Panc1 (cell line): ENCODE data around the gene RAPGEF1.

Experiments used
- POLR2AphosphoS5 ChIP-seq: IDR thresholded peaks from 2 replicates; pipeline ENCODE4 v1.6.1; 2012; ENCODE audit warnings: mild to moderate bottlenecking, low read depth, low read length, moderate library complexity
- SIN3A ChIP-seq: IDR thresholded peaks from 2 replicates; pipeline ENCODE4 v1.6.1; 2012; ENCODE audit warnings: low read depth, mild to moderate bottlenecking, low read length, moderate library complexity, borderline replicate concordance; ENCODE audit not compliant: insufficient read depth
- TCF7L2 ChIP-seq: IDR thresholded peaks from 2 replicates; pipeline ENCODE4 v1.6.1; 2011; ENCODE audit warnings: mild to moderate bottlenecking, low read depth, low read length, inconsistent platforms
- TF ChIP-seq, protein P1 (sequence below): fragments of 450-650 bp; IDR thresholded peaks from 2 replicates; pipeline ENCODE4 v1.5.1; 2017; ENCODE audit warnings: mild to moderate bottlenecking
- TF ChIP-seq, protein P2 (sequence below), 2 experiments: IDR thresholded peaks; 2 replicates each; pipeline ENCODE4 v1.6.1; 2011 to 2012; ENCODE audit warnings: low read depth in 2 of 2, control low read depth in 1 of 2, low read length in 1 of 2, mild to moderate bottlenecking in 1 of 2, moderate library complexity in 1 of 2; ENCODE audit not compliant: insufficient read depth in 1 of 2

DNA sequence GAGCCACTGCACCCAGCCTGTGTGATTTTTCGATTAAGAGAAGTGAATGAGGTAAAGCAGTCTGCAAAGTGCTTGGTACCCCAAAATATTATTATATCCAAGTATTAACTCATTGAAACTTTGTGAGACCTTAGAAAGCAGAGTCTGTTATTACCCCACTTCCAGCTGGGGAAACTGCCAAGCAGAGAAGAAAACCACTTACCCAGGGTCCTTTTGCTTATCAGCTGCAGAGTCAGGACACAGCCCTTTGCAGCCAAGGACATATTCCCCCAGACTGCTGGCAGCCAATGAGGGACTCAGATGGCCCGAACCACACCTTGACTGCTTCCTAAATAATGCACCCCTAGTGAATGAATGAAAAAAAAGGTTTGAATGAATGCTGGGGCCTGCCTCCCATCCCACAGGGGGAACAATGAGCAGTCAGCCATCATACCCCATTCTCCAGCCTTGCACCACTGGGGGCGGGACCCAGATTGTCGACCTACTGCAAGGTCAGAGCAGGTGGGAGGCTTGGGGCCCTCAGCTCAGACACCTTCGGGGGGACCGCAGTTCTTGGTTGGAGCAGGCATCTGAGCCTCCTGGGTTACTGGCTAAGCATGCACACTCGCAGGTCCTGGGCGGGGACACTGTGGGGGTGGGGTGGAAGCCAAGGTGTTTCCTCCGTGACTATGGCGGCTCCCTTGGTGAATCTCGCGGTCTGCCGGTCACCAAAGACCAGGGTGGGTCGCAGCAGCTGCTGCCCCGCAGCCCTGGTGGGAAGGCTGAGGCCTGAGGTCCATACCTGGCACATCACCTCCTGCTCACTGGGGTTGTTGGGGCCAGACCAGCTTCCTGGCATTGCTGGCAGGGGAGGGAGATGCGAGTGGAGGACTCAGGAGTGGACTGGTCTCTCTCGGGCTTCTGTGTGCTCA is 164.9 kb downstream of the RAPGEF1 start:
- TF ChIP-seq, protein P1, sequence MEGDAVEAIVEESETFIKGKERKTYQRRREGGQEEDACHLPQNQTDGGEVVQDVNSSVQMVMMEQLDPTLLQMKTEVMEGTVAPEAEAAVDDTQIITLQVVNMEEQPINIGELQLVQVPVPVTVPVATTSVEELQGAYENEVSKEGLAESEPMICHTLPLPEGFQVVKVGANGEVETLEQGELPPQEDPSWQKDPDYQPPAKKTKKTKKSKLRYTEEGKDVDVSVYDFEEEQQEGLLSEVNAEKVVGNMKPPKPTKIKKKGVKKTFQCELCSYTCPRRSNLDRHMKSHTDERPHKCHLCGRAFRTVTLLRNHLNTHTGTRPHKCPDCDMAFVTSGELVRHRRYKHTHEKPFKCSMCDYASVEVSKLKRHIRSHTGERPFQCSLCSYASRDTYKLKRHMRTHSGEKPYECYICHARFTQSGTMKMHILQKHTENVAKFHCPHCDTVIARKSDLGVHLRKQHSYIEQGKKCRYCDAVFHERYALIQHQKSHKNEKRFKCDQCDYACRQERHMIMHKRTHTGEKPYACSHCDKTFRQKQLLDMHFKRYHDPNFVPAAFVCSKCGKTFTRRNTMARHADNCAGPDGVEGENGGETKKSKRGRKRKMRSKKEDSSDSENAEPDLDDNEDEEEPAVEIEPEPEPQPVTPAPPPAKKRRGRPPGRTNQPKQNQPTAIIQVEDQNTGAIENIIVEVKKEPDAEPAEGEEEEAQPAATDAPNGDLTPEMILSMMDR = no peak
- no peak for TF ChIP-seq SIN3A
- TF ChIP-seq POLR2AphosphoS5 = no peak
- TF ChIP-seq, protein P2, sequence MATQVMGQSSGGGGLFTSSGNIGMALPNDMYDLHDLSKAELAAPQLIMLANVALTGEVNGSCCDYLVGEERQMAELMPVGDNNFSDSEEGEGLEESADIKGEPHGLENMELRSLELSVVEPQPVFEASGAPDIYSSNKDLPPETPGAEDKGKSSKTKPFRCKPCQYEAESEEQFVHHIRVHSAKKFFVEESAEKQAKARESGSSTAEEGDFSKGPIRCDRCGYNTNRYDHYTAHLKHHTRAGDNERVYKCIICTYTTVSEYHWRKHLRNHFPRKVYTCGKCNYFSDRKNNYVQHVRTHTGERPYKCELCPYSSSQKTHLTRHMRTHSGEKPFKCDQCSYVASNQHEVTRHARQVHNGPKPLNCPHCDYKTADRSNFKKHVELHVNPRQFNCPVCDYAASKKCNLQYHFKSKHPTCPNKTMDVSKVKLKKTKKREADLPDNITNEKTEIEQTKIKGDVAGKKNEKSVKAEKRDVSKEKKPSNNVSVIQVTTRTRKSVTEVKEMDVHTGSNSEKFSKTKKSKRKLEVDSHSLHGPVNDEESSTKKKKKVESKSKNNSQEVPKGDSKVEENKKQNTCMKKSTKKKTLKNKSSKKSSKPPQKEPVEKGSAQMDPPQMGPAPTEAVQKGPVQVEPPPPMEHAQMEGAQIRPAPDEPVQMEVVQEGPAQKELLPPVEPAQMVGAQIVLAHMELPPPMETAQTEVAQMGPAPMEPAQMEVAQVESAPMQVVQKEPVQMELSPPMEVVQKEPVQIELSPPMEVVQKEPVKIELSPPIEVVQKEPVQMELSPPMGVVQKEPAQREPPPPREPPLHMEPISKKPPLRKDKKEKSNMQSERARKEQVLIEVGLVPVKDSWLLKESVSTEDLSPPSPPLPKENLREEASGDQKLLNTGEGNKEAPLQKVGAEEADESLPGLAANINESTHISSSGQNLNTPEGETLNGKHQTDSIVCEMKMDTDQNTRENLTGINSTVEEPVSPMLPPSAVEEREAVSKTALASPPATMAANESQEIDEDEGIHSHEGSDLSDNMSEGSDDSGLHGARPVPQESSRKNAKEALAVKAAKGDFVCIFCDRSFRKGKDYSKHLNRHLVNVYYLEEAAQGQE (IDR thresholded peaks at IDR 0.05; ENCODE audit: insufficient read depth in 1 of 2, low read depth in 2 of 2, low read length in 1 of 2) = no peak
- no peak for TF ChIP-seq TCF7L2
